K562 treated with DMSO at 1 percent for 48 hours (cell line): ENCODE measurements around the gene OMG. TPM values are rescaled to one million over a fixed set of nuclear protein-coding genes. Genes with fewer than 3 reads are reported as not detected.

ENCODE experiments used
- total RNA-seq: library from RNA; unstranded; fragments of 300-600 nt; gene quantifications from 2 replicates; pipeline ENCODE4 v1.2.3, GENCODE V29; 2022; ENCODE audit warnings: low replicate concordance; ENCODE audit errors: extremely low read depth

Gene OMG
- total RNA-seq, result not detected in 2 replicates

GRCh38 chr17:31297090-31297489, at the start of gene OMG:
OMG (minus strand) TSS chr17:31297239; CDS start chr17:31296331, 908 bp downstream.

GRCh38 chr17:31321481-31321880, 24.4 kb upstream of the OMG start, which contains the start of gene EVI2A:
EVI2A (minus strand) TSS chr17:31321622; CDS start chr17:31319013, 2,609 bp downstream.

GRCh38 chr17:31313982-31314781, 17.1 kb upstream of the OMG start, which contains the start of gene EVI2B:
EVI2B (minus strand) TSS chr17:31314054; CDS start chr17:31305609, 8,445 bp downstream.

Other genes with a start within 250 kb of the OMG start
- gene NF1, start 202.3 kb downstream of the OMG start, total RNA-seq, result not detected in 2 replicates
- not detected in 2 replicates for gene EVI2B, start 16.8 kb upstream of the OMG start, total RNA-seq
- gene EVI2A, start 24.4 kb upstream of the OMG start, total RNA-seq, result not detected in 2 replicates
- gene RAB11FIP4, start 94.4 kb upstream of the OMG start, total RNA-seq, result not detected in 2 replicates